ENCODE results near the gene NUB1.

The NUB1 gene

DNA sequence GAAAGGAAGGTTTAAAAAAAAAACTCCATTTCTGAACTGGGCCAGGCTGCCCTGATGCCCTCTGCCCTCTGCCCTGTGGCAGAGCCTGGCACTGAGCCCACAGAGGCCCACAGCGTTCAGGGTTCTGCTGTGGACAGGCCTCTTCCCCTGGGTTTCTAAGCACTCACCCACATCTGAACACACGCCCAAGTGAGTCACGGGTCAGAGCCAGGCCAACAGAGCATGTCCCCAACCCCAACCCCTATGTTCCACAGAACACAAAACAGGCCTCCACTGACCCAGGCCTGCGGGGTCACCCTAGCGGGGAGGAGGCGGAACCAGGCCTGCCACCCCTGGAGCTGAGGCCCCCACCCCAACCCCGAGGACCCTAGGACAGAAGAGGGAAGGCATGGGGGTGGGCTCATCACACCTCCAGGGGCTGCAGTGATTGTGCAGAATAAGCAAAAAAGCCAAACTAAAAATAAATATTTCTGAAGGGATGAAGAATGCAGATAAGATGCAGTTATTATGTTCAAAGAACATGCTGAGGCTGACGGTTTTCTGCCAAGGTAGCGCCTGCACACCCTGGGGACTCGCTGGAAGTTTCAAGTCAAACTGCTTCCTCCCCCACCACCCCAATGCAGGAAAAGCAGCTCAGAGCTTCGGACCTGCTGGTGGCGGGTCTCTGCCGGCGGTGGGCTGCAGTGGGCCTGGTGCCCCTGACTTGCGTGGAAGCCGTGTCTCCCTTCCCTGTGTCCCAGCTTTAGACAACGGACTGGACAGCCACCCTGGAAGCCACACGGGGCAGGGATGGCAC, 62.8 kb downstream of the NUB1 start:
- Histone ChIP-seq H3K4me3 (ENCODE audit: low read depth, low read length) (peak overlapping the region; percentile 39), H3K79me2 (peaks cover 2% of the 10 kb centered on the region), H3K27me3 (ENCODE audit: control insufficient read depth, insufficient read depth, low read length) (no peaks in the 10 kb centered on the region), H3K9ac (peak overlapping the region; percentile 31), H3K4me1 (peaks cover 83% of the 10 kb centered on the region), H3K9me3 (ENCODE audit: control insufficient read depth, low read length) (no peaks in the 10 kb centered on the region), H3K4me2 (ENCODE audit: low read length) (peak overlapping the region; percentile 68), H2AFZ (peak overlapping the region; percentile 41), H3K36me3 (ENCODE audit: control insufficient read depth, insufficient read depth, low read length) (no peaks in the 10 kb centered on the region), H3K27ac (peak overlapping the region; percentile 99)
- TF ChIP-seq, protein P1, sequence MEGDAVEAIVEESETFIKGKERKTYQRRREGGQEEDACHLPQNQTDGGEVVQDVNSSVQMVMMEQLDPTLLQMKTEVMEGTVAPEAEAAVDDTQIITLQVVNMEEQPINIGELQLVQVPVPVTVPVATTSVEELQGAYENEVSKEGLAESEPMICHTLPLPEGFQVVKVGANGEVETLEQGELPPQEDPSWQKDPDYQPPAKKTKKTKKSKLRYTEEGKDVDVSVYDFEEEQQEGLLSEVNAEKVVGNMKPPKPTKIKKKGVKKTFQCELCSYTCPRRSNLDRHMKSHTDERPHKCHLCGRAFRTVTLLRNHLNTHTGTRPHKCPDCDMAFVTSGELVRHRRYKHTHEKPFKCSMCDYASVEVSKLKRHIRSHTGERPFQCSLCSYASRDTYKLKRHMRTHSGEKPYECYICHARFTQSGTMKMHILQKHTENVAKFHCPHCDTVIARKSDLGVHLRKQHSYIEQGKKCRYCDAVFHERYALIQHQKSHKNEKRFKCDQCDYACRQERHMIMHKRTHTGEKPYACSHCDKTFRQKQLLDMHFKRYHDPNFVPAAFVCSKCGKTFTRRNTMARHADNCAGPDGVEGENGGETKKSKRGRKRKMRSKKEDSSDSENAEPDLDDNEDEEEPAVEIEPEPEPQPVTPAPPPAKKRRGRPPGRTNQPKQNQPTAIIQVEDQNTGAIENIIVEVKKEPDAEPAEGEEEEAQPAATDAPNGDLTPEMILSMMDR (IDR thresholded peaks at IDR 0.05), result no peak

DNA sequence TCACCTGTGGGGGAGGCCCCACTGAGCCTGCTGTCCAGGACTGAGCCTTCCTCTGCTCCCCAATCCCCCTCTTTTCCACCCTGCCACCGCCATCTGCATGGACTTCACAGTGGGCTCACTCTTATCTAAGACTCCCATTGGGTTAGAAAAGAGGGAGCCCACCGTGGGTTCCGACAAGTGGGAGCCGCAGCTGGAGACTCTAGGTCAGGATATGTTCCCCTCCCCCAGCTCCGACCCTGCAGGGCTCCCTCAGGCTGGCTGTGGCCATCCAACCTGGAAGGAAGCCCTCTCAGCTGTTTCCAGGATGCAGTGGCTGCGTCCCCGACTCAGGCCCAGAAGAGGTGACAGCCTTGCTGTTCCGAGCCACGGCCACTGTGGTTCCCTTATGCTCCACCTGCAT, 63.4 kb downstream of the NUB1 start:
- peak overlapping the region; percentile 68 for H3K4me2 ChIP-seq (ENCODE audit: low read length)
- H3K27ac ChIP-seq, result peak overlapping the region; percentile 99
- H2AFZ ChIP-seq, result peak overlapping the region; percentile 41
- H3K79me2 ChIP-seq, result no peaks in the 10 kb centered on the region
- H3K27me3 ChIP-seq (ENCODE audit: control insufficient read depth, insufficient read depth, low read length), result no peaks in the 10 kb centered on the region
- TF ChIP-seq, protein P1 (IDR thresholded peaks at IDR 0.05), result no peak
- no peaks in the 10 kb centered on the region for H3K36me3 ChIP-seq (ENCODE audit: control insufficient read depth, insufficient read depth, low read length)
- peak overlapping the region; percentile 39 for H3K4me3 ChIP-seq (ENCODE audit: low read depth, low read length)
- peaks cover 77% of the 10 kb centered on the region for H3K4me1 ChIP-seq
- H3K9me3 ChIP-seq (ENCODE audit: control insufficient read depth, low read length), result no peaks in the 10 kb centered on the region
- H3K9ac ChIP-seq, result peak overlapping the region; percentile 31

DNA sequence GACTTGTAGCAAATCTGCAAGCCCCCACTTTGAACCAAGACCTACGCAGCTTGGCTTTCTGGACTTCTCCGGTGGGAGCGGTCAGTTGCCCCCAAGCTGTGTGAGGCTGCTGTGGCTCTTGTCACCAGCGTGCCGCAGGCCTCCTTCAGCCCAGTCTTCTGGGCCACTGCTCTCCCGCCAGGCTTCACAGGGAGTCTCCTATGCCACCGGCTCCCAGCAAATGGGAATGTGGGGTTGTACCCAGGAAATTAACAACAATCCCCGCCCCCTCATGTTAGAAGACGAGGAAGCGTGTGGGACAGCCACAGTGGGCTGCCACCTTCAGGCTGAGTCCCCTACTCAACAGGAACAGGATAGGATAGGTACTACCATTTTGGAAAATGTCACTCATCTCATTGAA, 64.0 kb downstream of the NUB1 start:
- H3K9ac ChIP-seq, result no peak overlapping the region
- no peaks in the 10 kb centered on the region for H3K36me3 ChIP-seq (ENCODE audit: control insufficient read depth, insufficient read depth, low read length)
- H3K4me2 ChIP-seq (ENCODE audit: low read length), result no peak overlapping the region
- no peaks in the 10 kb centered on the region for H3K79me2 ChIP-seq
- H3K4me3 ChIP-seq (ENCODE audit: low read depth, low read length), result no peak overlapping the region
- TF ChIP-seq, protein P1 (IDR thresholded peaks at IDR 0.05), result no peak
- H3K9me3 ChIP-seq (ENCODE audit: control insufficient read depth, low read length), result no peaks in the 10 kb centered on the region
- peak overlapping the region; percentile 99 for H3K27ac ChIP-seq
- no peak overlapping the region for H2AFZ ChIP-seq
- no peaks in the 10 kb centered on the region for H3K27me3 ChIP-seq (ENCODE audit: control insufficient read depth, insufficient read depth, low read length)
- peaks cover 72% of the 10 kb centered on the region for H3K4me1 ChIP-seq

DNA sequence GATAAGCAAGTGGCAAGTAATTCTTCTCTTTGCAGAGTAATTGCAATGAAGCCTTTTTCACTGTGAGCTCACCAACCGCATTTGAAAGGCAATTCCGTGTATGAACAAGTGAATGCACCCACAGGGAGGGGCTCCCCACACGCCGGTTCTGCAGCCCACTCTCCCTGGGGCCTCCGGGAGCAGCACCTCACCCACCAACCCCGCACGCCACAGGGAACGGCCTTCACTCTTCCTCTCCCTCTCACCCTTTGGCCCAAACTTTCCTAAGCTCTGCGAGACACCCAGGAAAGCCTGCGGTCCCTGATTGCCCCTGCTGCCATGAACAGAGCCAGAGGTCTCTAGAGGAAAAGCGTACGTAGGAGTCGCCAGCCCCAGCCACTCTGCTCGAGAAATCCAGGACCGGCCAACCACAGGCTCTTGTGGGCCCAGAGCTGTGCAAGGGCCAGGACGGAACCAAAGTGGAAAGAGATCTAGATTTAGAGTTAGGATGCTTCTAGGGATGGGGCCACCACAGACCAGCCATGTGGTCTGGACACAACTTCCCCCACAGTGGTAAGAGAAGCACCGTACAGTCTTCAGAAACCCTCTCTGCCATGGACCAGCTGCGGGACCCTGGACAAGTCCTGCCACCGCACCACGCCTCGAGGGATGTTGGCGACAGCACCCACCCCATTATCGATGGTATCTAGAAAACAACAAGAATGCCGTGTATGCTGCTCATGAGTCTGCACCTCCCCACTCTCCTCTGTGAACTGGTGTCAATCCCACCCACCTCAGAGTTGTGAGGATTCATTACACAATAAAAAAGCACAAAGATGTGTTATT, 64.7 kb downstream of the NUB1 start:
- H3K4me2 ChIP-seq (ENCODE audit: low read length), result peak overlapping the region; percentile 9
- TF ChIP-seq, protein P1 (IDR thresholded peaks at IDR 0.05), result no peak
- no peak overlapping the region for H3K4me3 ChIP-seq (ENCODE audit: low read depth, low read length)
- no peaks in the 10 kb centered on the region for H3K36me3 ChIP-seq (ENCODE audit: control insufficient read depth, insufficient read depth, low read length)
- no peaks in the 10 kb centered on the region for H3K79me2 ChIP-seq
- H3K27ac ChIP-seq, result peak overlapping the region; percentile 99
- H3K9ac ChIP-seq, result no peak overlapping the region
- no peaks in the 10 kb centered on the region for H3K27me3 ChIP-seq (ENCODE audit: control insufficient read depth, insufficient read depth, low read length)
- no peak overlapping the region for H2AFZ ChIP-seq
- H3K4me1 ChIP-seq, result peaks cover 71% of the 10 kb centered on the region
- no peaks in the 10 kb centered on the region for H3K9me3 ChIP-seq (ENCODE audit: control insufficient read depth, low read length)

Measured in parathyroid adenoma (tissue), 2 donors.